Stimulated activated CD4-positive, alpha-beta T cell treated with anti-CD3 and anti-CD28 coated beads, Interleukin-15, amount 100 ng/mL, for 24 hours (primary cell): Measurements from ENCODE around the gene KRTAP10-12.
"Not testable (repeated sequence)": the region's sequence is repeated elsewhere in the genome, so short reads cannot be mapped to it uniquely, and the experiment has no call there.

ENCODE experiments used
- DNase-seq: peaks from one replicate; pipeline ENCODE4 v3.0.0-alpha.2; 2020

Gene KRTAP10-12

DNA sequence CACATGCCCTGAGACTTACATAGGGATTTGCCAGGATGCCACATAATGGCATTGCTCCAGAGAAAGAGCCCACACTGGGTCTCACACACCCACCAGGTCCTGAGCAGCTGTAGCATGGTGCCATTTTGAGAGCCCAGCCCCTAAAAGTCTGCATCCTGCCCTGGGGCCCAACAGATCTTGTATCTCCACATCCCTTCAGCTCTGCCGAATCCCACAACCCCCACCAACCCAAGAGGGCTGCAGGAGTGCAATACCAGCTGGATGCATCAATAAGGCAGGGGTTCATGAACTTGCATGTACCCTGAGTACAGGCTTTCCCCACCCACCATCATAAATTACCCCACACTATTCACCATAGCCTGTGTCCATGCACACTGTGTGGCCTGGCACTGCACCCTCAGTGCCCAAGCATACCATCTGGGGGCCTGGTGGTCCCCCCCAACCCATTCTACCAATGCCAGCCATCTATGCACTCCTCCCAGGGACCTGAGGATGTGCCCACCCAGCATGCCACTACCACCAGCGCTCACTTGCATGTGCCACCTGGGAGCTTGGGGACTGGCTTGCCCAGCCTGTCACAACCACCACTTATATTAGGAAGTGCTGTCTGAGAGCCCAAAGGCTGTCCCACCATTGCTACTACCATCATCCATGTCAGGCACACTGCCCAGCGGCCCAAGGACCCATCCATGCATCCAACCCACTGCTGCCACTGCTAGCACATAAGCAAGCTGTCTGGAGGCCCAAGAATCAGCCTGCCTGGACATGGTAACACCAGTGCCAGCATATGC lies 26.1 kb upstream of the KRTAP10-12 start:
- no peak for DNase-seq

DNA sequence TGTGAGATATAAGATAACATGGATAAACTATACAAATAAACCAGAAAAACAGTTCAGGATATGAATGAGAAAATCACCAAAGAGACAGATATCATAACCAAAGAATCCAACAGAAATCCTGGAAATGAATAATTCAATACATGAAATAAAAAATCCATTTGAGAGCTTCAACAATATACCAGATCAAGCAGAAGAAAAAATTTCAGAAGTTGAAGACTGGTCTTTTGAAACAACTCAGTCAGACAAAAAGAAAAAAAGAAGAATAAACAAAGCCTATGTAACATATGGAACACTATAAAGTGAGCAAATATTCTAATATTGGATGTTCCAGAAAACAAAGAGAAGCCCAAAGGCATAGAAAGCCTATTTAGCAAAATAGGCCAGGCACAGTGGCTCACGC lies 25.1 kb upstream of the KRTAP10-12 start:
- DNase-seq, result no peak

DNA sequence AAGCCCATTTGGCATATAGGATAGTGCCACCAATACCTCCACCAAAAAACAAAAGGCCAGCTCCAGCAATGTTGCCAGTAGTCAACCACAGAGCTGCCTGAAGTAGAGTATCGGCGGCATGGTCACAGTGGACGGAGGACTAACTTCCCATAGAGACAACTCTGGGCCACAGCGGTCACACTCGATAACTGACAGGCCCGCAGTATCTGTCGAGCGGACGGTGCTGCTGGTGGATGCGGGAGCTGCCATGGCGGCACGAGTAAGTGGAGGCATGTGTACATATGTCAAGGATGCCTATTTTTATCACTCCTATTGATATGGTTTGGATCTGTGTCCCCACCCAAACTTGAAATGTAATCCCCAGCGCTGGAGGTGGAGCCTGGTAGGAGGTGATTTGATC lies 19.1 kb upstream of the KRTAP10-12 start:
- no peak for DNase-seq

DNA sequence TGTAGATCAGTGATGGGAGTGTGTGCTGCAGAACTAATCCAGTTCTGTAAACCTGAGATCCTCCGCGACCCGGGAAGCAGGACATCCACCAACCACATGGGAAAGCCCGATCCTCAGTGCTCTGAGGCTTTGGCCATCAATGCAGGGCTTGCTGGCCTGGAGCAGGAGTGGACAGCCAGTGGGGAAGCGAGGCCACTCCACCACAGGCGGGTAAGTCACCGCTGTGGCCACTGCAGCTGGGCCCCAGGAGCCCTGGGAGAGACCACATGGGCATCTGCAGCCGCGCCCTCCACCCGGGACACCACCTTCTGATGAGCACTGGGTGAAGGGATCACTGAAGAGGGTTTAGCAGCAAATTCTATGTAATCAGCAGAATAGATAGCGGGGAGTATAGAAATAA lies 15.8 kb upstream of the KRTAP10-12 start:
- no peak for DNase-seq

DNA sequence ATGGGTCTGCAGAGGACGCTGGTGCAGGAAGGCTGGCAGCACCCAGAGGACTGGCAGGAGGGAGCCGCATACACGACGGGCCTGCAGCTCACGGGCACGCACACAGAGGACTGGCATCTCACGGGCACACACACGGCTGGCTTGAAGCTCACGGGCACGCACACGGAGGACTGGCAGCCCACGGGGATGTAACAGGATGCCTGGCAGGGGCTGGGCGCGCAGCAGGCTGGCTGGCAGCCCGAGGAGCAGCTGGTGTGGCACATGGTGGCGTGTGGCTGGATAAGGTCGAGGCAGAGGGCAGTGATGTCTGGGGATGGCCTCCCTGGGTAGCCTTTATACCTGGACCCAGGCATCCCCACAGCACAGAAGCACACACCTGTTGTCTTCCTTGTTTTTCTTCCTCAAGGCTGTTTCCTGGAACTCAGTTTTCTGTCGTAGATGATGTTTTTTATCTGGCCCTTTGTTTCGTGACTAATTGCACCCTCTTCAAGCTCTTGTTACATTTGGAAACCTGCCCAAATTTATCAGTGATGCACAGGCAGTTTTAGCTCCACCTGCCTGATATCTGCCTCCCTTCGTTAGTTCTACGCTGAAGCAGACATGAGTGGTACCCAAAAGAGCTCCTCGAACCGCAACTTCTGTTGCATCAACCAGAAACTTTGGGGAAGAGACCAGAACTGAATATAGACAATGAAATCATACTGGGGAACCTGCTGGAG lies 15.0 kb upstream of the KRTAP10-12 start, which contains the start of gene KRTAP12-1:
TSS of gene KRTAP12-1 (minus strand) at position 303 of the 719 bp plus-strand sequence. CDS start at position 263, 40 bp downstream.
- DNase-seq, result no peak

DNA sequence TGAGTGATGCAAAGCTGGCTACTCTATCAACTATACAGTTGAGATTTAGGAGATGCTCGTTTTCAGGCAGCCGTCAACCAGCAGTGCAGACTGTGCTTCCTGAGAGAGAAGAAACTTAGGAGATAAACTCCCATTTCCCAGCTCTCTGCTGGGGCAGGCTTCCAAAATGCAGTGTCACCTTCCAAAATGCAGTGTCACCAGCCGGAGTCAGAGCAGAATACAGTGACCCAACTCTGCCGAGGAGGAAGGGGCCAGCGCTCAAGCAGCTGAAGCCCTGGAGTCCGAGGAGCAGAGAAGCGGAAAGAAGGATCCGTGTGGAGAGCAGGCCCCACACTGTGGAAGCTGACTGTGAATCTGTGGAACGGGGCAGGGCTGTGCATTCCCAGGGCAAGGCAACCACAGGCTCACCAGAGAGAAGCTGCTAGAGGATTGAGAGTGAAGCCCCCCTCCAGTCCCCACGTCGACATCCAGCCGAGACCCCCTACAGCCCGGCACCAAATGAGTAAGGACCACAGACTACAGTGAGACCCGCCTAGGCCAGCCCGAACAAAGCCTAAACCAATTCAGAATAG lies 14.3 kb upstream of the KRTAP10-12 start:
- no peak for DNase-seq

DNA sequence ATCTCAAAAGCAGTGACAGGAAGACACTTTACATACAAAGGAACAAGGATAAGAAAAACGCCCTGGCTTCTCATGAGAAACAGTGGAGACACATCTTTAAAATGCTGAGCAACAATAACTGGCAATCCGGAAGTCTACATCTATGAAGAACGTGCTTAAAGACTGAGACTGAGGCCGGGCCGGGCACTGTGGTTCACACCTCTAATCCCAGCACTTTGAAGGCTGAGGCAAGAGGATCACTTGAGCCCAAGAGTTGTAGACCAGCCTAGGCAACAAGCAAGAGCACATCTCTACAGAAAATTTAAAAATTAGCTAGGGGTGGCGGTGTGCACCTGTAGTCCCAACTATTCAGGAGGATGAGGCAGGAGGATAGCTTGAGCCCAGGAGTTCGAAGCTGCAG lies 12.9 kb upstream of the KRTAP10-12 start:
- DNase-seq, result no peak

DNA sequence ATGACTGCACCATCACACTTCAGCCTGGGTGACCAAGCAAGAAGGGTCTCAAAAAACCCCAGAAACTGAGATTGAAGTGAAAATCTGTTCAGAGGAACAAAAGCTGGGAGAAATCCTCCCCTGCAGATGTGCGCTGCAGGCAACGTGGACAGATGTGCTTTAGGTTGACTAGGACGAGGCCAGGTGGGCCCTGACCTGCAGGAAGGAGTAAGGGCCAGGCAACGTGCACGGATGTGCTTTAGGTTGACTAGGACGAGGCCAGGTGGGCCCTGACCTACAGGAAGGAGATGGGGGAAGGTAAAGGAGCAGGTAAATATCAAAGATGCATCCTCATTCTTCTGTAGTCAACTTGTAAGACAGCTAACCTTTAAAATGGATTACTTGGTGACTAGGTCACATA lies 12.5 kb upstream of the KRTAP10-12 start:
- DNase-seq, result no peak

DNA sequence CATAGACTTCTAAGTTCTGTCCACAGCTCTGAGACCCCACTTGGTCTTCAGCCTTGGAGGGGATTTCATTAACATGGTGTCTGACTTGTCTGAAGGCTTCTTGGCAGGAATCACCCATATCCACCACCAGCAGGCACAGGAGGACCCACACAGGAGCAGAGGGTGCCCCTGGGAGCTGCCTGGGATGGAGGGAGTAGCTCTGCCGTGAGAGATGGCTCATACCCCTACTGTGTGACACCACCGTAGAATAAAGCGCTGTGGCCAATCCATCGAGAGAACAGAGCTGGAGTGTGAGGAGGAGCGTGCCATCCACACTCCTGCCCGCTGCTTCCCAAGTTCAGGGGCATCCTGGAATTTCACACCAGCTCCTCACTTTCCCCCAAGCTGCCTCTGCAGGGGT lies 11.9 kb upstream of the KRTAP10-12 start:
- not testable (repeated sequence) for DNase-seq

DNA sequence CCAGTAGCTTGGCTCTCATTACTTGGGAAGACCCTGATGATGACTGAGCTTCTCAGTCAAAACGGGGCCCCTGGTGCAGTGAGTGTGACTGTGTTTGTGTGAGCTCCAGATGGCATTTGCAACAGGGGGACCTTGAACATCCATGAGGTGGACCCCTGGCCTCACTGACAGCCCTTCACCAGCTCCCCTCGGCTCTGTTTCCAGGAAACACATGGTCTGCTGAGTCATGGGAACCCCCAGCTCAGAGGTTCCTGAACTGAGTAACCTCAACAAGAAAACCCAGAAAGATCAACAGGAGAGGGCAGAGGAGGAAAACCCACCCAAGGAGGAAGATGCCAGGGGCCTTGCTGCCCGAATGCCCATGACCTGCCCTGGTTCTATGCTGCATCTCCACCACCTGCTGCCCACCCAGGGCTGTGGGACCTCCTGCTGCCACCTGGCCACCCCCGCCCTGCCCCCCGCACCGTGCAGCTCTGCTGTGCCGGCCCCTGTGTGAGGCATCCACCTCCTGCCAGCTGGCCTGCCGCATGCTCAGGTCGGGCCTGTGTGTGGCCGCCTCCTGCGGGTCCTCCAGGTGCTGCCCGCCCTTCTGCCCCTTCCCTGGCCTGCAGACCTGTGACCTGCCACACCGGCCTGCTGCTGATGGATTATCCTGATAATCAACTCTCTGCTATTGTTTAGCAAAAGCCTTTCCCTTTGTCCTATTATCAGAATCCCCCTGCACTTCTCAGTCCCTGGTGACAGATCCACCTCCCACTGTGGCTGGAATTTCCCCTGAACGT lies 10.8 kb upstream of the KRTAP10-12 start:
- DNase-seq, result no peak

DNA sequence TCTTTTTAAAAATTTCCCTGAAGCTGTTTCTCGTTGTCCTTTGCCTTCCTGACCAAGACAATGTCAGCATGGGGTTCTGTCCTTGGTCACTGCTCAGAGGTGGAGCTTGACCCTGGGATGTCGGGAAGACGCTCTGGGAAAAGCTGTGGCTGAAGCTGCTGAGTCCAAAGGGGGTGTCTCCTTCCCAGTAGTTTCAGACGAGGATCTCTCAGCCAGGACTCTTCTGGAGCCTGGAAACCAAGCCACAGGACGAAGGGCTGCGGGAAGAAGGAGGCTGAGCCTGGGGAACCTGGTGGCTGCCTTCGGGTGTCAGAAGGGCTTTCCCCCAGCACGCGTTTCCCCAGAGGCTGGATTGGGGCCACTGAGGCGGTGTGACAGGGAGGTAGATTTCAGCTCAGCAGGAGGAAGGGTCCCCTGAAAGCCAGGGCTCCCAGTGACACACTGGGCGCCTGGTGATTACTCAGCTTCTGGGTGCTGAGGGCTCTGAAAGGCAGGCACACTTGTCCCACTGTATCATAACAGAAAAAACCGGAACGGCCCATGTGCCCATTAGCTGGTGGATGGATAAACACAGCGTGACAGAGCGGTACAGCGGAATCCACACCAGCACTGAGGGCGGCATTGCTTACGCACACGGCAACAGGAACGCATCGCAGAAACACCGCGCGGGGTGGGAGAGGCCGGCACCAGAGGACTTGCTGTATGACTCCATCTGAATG lies 10.0 kb upstream of the KRTAP10-12 start:
- DNase-seq, result no peak

DNA sequence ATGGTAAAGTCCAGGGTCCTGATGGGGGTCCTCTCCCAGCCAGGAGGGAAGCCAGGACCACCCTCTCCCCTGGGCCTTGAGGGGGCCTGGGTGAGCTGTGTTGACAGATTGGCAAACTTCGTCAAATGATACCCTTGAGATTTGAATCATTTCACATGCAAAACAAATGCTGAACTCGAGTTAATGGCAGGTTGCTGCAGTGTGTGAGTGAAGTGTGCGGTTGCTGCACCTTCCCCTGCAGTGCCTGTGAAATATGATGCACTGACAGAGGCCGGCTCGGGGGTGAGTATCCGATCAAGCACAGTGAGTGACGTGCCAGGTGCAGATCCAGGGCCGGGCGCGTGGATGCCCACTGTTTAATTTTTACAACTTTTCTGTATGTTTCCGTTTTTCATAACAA lies 9.3 kb upstream of the KRTAP10-12 start:
- no peak for DNase-seq

DNA sequence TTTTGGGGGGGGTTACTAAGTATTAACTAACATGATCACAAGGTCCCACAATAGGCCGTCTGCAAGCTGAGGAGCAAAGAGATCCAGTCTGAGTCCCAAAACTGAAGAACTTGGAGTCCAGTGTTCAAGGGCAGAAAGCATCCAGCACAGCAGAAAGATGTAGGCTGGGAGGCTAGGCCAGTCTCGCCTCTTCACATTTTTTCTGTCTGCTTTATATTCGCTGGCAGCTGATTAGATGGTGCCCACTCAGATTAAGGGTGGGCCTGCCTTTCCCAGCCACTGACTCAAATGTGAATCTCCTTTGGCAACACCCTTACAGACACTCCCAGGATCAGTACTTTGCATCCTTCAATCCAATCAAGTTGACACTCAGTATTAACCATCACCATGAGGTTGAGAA lies 7.2 kb upstream of the KRTAP10-12 start:
- DNase-seq, result not testable (repeated sequence)

DNA sequence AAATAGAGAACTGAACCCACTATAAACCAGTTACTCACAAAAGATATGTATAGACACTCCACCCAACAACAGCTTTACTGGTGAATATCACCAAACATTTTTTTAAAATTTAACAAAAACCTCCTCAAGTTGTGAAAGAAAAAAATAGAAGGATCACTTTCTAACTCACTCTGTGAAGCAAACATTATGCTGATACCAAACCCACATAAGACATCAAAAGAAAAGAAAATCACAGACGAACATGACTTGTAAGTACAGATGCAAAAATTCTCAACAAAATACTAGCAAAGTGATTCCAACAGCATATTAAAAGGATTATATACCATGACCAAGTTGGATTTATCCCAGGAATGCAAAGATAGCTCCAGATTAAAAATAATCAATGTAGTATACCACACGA lies 5.3 kb upstream of the KRTAP10-12 start:
- DNase-seq, result no peak

DNA sequence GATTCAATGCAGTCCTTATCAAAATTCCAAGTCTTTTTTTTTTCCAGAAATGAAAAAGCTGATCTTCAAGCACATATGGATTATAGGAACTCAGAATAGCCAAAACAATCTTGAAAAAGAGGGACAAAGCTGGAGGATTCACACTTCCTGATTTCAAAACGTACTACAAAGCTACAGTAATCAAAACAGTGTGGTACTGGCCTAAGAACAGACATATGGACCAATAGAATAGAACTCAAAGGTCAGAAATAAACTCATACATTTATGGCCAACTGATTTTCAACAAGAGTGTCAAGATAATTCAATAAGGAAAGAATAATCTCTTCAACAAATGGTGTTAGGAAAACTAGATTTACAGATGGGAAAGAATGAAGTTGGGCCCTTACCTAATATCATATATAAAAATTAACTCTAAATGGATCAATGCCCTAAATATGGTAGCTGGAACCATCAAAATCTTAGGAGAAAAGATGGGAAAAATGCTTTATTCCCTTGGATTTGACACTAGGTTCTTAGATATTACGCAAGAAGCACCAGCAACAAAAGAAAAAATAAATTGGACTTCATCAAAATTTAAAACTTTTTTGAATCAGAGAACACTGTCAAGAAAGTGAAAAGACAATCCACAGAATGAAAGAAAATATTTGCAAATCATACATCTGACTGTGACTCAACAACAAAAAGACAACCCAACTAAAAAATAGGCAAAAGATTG lies 4.0 kb upstream of the KRTAP10-12 start:
- no peak for DNase-seq

DNA sequence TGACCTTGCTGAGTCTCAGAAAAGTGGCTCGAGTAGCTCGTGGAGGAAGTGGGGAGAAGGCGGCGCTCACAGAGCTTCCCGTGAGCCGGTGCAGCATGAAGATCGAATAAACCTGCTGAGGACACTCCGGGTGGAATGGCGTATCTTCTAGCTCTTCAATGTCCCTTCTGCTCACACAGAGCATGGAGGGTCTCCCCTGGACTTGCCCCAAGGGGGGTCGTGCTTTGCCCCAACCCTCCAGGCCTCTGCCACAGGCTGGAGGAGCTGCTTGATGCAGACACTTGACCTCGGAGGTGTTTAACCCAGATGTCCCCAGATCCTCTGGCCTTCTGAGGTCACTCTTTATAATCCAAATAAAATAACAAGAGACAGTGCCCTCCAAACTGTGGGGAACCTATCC lies 2.2 kb upstream of the KRTAP10-12 start:
- DNase-seq, result no peak

DNA sequence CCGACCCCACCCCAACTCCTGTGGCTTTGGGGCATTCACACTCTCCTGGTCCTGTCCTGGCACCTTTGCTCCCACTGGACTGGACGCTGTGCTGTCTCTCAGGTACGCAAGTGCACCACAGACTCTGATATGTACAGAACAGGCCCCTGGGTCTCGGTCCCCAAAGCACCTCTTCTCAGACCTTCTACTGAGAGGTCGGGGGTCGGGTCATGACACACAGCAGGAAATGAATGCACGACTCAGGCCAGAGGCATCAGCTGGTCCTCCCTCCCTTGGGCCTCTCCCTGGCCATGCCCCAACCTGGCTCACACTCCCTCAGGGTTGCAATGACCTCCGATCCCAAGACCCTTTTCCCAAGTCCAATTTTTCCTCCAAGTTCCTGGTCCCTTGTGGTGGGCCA lies 1.8 kb upstream of the KRTAP10-12 start:
- DNase-seq, result no peak

DNA sequence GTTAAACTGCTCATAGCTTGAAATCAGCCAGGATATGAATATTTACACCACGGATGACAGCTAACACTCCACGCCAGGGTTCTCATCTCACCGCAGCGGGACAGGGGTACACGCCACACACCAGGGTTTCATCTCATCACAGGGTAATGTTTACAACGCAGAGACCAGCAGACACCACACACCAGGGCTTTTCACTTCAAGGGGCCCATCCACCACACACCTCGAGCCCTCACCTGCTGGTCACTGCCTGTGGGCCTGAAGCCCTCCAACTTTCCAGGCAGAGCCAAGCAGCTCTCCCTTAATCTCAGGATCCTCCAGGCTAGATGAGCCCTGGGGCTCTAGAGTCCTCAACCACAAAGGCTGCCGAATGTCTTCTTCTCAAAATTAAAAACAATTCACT lies 1.3 kb upstream of the KRTAP10-12 start:
- DNase-seq, result no peak

DNA sequence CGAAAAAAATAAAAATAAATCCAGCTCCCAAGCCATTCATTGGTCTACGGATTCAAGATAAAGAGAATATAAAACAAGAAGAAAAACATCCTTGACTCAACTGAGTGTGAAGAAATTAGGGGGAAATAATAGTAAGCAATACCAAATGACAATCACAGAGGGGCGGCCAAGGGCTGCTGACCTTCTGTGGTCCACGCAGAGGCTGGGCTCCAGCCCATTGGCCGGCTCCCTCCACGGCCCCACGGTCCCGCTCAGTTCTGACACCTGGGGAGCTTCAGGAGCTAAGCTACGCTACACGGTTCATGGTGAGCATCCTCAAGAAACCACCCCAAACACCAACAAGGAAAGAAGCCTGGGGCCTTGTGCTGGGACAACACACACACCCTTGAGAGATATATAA lies 400 bp upstream of the KRTAP10-12 start:
- no peak for DNase-seq

DNA sequence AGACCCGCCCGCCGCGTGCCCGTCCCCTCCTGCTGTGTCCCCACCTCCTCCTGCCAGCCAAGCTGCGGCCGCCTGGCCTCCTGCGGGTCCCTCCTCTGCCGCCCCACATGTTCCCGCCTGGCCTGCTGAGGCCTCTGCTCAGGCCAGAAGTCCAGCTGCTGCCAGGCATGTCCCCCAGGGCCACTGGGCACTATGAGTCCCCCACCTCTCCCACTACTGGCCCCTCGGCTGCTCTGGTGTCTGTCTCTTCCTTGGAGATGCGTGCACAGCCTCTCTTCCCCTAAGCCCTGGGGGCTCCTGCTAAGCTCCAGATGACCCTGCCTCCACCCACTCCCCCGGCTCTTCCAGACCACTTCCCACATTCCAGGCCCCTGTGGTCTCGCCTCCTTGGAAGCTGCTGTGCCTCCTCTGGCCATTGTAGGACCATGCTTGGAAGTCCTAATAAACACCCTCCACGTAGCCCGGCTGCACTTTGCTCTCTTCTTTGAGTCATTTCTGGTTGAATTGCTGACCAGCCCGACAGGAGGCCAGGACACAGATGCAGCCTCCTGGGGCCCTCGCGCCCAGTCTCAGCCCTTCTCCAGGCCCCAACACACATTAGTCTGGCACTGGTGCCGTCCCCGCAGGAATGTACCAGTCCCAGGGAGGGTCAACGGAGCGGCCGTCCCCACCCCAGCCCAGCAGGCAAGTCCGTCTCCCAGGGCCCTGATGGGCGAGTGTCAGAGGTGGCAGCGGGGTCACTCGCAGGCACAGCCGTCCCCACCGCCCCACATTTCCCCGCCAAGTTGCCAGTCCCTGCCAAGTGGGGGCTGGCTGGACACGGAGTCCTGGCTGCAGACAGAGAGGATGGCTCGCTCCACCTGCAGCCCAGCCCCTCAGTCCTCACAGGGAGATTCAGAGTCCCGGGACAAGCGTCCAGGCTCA lies 1.1 kb downstream of the KRTAP10-12 start:
- DNase-seq, result no peak

DNA sequence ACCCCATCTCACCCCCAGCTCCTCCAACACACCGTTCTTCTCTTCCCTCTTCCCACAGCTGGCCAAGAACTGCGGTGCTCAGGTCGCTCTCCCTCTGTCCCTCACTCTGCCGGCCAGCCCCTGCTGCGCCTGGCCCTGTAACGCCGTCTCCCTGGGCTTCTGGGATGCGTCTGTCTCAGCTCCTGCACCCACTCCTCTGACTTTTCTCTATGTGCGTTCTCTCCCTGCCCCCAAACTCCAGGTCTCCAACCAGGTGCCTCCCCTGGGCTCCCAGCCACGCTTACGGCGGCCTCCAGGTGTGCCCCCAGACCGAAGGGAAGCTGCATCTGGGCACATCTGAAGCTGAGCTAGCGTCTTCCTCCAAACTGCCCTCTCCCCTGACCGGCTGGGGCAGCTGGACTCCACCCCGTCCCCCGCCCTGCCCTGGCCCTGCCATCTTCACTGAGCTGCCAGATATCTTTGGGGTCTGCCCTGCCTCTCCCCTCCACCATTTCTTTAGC lies 2.6 kb downstream of the KRTAP10-12 start:
- DNase-seq, result no peak
